Measurements from ENCODE around the gene RXRB. TPM values are rescaled to one million over a fixed set of nuclear protein-coding genes. Genes with fewer than 3 reads are reported as not detected.

The RXRB gene
- total RNA-seq, 1 experiment from 2014 or later = 32.5 TPM

DNA sequence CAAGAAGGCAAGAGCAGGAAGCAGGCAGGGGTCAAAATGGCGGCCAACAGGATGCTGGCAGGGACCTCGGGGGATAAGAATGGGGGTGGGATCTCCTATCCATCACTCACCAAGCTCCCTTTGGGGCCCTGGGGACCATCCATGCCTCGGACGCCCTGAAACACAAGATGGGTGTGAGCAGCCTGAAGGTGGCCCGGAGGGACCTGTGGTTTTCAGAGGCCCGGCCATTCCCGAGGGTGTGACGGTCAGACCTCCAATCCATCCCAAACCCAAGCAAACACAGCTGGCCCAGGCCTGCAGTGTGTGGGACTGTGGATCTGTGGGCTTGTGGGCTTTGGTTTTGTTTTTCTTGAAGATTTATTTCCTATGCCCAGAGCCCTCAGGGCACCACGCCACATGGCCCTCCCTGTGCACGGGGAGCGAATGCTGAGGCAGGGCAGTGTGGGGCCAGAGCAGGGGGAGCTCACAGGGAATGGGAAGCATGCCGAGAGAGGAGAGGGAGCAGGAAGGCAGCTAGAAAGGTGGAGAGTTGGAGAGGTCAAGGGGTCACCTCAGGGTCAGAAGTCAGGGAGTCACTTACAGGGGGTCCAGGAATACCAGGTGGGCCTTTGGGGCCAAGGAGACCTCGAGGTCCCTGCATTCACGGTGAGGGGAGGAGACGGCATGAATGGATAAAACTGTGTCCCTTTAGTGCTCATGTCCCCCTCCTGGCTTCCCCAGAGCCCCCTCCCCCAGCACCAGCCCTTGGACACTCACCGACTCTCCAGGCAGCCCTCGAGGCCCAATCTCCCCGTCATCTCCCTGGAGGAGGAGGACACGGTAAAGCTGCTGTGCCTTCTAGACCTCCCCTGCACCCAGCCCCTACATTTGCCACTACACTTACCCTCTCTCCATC lies 22.7 kb downstream of the RXRB start:
- no peak for DNase-seq (ENCODE audit: low read depth)

DNA sequence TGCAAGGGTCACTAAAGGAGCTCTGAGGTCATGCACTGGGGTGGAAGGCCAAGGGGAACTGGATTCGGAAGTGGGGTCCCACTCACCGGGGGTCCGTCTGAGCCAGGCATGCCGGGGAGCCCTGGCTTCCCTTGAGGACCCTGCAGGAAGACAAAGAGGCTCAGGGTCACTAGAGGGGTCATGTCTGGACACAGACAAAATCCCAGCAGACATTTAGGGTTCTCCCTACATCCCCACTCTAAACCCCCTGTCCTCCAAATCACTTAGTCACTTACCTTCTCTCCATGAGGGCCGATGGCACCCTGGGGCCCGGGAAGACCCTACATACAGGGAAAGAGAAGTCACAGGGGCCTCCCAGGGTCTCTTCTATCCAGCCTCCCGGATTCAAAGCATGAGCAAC lies 23.6 kb downstream of the RXRB start:
- DNase-seq (ENCODE audit: low read depth) = no peak

DNA sequence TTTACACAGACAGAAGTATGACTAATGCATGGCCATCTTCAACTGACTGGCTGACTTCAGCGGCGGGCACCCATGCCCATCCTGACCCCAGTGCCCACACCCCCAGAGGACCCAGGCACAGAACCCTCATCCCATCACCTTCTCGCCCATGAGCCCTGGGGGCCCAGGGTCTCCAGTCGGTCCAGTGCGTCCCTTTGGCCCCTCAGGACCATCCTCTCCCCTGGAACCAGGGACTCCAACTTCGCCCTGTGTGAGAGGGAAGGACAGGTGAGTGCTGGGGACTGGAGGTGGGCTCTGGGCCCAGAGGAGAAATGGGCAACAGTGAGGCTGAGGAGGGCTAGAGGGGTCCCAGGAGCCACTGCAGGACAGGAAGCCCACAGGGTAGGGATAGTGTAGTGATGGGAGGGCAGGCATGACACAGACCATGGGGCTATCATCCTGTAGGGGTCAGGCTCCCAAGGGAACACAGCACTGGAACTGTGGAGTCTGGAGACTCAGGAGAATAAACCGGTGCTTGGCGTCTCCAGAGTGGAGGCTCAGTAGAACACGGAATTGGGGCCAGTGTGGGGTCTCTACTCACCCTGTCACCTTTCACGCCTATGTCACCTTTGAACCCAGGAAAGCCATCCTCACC lies 24.9 kb downstream of the RXRB start:
- DNase-seq (ENCODE audit: low read depth) = no peak

DNA sequence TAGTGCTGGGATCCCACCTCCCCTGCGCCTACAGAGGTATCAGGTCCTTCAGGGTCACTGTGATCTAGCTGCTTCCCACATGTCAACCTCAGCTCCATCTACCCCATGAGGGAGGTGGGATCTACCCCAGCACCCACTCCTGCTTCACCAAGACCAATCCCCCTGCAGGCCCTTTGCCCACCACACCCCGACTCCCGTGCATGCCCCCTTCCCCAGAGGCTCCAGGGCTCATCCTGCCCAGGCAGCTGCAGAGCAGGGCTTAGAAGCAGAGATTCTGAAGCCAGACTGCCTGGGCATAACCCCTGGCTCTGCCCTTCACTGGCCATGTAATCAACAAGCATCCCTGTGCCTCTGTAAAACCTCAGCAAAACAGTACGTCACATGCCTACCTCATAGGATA lies 25.7 kb downstream of the RXRB start:
- DNase-seq (ENCODE audit: low read depth) = no peak

DNA sequence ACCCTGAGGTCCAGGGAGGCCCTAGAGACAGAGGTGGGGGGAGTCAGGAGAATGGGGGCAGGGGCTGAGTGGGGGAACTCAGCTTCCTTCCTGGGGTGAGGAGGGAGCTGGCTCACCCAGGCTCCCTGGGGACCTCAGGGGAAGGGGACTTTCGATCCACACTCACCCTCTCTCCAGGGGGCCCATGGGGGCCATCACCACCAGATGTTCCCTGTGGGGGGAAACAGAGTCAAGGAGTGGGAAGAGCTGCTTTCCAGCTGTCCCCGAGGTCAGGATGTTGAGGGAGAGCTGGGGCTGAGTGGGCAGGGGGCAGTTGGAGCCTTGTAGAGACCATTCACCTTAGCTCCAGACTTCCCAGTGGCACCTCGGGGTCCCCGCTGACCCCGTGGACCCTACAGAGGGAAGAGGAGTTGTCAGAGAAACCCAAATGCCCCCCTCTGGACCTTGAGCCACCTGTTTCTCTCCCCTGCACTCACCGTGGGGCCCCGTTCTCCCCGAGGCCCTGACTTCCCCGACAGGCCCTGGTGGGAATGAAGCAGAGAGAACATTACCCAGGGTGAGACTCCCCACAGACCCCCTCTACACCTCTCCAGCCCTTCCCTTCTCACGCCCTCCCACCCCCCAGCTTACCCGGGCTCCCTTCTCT lies 26.8 kb downstream of the RXRB start:
- DNase-seq (ENCODE audit: low read depth) = no peak

DNA sequence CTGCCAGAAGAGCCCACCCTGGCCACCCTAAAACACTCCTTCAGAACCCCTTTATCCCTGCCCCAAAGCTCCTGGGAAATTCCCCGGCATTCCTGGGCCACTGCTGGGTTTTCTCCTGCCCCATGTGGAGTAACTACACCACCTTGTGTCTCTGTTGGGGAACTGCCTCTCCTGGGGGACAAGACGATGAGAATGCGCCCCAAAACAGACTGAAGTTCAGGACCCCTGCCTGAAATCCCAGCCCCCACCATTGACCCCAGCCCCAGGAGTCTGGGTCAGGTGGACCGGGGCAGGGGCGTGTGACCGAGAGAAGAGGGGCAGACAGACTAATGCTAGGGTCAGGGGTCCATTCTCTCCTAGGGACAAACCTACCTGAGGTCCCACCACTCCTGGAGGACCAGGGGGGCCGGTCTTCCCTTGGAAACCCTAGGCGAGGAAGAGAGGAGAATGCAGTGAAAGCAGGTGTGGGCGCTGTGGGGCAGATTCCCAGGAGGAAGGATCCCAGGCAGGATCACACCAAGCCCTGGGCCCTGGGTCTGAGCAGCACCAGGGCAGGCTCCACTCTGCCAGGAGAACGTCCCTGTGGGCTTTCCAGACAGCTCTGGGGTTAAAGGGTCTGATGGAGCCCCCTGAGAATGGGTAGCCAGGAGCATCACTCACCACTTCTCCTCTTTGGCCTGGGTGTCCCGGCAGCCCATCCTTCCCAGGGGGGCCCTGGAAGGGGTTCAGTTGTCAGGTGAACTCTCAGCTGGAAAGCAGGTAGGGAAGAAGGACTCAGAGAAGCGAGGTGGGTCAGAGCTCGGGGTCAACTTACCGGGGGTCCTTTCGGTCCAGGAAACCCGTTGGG lies 27.6 kb downstream of the RXRB start:
- no peak for DNase-seq (ENCODE audit: low read depth)

DNA sequence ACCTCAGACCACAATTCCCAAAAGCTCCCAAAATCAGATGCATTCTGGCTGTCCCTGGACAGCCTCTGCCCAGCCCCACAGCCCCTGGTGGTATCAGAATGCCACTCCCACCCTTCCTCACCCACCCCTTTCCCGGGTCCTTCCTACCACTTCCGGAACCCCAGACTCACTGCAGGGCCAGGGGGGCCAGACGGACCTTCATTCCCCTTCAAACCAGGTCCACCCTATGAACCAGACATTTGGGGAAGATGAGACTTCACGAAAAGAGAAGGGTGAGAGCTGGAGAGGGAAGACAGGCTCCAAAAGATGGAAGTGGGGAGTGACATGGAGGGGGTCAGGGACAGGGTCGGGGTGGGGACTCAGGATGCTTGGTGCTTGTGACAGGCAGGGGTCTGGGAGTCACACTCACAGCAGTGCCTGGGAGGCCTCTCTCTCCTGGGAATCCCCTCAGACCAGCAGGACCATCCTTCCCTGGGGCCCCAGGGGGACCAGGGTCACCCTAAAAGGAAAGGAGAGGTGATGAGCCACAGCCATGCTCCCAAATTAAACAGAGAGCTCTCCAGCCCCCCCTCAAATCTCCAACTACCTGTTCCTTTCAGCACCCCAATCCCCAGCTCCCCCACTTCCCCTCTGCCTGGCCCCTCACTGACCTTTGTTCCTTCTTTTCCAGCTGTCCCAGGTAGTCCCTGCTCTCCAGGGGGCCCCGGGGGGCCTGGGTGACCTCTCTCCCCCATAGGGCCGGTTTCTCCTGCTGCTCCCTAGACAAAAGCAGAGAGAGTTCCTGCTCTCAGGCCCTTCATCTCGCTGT lies 28.4 kb downstream of the RXRB start:
- no peak for DNase-seq (ENCODE audit: low read depth)

DNA sequence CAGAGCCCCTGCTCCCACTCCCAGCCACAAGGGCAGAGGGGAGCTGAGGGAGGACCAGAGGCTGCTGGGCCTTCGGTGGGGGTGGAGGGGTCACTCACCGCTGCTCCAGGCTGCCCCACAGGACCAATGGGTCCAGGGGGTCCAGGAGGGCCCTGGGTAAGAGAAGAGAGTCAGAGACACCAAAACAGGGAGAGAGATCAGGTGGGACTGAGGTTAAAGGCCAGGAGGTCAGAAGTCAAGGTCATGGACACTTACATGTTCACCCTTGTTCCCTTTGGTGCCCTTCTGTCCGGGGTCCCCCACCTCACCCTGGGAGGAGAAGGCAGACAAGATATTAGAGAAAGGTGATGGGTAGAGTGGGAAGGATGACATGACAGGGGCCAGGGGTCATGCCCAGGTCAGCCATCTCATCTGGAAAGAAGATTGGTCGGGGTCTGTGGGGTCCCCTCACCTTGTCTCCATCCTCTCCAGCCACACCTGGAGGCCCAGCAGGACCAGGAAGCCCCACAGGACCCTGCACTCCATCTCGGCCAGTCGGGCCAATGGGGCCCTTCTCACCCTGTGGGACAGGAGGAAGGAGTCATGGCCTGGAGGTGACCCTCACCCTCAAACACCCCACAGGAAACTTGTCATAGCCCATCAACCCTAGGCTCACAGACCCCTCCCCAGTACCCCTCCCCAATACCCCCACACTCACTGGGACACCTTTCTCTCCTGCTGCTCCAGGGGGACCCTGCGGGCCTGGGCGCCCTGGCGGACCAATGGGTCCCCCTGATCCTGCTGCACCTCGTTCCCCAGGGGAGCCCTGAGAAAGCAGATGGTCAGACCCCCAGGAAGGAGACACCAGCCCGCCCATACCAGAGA lies 29.2 kb downstream of the RXRB start:
- DNase-seq (ENCODE audit: low read depth) = no peak

DNA sequence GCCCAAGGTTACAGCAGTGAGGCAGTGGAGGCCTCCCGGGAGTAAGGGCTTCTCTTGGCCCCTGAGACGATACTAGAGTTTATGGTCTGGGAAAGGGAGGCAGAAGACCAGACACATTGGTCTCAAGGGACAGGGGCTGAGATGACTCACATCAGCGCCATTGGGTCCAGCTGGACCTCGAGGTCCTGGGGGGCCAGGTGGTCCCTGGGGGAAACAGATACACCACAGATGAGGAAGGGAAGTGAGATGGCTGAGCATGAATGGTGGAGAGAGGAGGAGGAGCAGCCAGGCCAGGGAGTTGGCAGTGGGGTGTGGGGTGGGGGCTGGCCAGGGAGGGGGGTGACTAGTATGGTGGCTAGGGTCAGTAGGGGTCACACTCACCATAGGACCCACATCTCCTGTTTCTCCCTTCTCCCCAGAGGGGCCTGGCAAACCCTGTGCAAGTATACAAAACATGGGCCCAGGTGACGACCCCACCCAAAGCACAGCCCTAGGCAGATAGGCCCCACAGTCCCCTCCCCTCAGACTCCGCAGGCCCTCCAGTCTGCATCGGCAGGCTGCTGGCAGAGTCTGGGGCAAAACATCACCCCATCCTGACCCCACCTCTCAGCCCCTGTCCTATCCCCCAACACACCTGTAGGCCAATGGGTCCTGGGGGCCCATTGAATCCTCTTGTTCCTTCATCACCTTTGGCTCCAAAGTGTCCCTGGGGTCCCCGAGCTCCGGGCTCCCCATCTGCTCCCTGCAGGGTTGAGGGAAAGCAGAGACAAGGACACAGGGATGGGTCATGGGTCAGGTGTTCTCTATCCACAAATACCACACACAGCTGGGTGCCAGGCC lies 30.1 kb downstream of the RXRB start:
- DNase-seq (ENCODE audit: low read depth) = no peak

DNA sequence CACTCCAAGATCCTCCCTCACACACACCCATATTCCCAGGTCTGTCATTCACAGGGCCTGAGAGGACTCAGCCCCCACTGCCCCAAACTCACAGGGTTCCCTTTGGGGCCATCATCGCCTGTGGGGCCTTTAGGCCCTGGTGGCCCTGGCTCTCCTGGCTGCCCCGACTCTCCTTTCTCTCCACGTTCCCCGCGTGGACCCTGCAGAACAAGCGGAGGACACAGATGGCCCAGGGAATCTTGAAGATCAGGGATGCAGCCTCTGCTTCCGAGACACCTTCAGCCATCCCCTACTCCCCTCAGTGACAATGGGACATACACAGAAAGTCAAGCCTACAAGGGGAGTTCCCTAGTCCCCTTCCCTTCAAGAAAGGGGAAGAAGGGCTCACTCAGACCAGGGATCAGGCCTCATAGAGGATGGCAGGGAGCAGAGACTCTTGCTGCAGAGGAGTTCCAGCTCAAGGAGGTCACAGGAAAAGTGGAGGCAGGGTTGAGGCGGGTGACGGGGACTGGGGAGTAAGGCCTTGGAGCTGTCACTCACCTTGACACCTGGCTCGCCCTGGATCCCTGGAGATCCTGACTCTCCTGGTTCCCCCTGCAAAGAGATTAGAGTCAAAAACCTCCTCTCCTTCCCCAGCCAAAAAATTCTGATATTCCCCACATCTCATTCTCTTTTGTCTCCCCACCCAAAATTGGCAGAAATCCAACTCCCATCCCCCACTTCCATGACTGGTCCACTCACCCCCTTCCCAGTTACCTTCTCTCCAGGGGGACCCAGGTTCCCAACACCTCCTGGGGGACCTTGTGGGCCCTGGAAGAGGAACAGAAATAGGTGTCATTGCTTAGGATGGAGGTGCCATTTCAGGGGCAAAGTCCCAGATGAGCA lies 30.9 kb downstream of the RXRB start:
- no peak for DNase-seq (ENCODE audit: low read depth)

DNA sequence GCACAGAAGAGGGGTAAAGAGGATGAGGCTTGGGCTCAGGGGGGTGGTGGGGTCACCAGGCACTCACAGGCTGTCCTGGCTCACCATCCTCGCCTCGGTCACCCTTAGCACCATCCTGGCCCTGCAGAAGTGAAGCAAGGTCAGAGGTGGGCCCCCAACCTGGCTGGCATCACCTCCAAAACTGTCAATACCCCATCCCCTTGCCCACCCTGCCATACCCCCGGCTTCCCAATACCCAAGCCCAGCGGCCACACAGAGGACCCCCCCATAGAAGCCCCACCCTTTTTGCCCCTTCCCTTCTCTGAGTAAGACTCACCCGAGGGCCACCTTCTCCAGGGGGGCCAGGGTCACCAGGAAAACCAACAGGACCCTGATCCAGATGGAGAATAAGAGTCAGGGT lies 31.8 kb downstream of the RXRB start:
- no peak for DNase-seq (ENCODE audit: low read depth)

DNA sequence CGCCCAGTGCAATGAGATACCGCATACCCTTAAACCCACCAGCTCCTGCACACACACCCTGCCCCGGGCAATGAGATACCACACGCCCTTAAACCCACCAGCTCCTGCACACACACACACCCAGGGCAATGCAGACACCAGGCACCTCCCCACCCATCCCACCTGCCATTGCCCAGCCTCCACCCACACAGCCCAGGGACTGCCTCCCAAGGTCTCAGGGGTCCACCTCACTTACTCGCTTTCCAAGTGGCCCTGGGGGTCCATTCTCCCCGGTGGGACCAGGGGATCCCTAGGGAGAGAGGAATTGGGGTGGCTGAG lies 32.2 kb downstream of the RXRB start:
- no peak for DNase-seq (ENCODE audit: low read depth)

DNA sequence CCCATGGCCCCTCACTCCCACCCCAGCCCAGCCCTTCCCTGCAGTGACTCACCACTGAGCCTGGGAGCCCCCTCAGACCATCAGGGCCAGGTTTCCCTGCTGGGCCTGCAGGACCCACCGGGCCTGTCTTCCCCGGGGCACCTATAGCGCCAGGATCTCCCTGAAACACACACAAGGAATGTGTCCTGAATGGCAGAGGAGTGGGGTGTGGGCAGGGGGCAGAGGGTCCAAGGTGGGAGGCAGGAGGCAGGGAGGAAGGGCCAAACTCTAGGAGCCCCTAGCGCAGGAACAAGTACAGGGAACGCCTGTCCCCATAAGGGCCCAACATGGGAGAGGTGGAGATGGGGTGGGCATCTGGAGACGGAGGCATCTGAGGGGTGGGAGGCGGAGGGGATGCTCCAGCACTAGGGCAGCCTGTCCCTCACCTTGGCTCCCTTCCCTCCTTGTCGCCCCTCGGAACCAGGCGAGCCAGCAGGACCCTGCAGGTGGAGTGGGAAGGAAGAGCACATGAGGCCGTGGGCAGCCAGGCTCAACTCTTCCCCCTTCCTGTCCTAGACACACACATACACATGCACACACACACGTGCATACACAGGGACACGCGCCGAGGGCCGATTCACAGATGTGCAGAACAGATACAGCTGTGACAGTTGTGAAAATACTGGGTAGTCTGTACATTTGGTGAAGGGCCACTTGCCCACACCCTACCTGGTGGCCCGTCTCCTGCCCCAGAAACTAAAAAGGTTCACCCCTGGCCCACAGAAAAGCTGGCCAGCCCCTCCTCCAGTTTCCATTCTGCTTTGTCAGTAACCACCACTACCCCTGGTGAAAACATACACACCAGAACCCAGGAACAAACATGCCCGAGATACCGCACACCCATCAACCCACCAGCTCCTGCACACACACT lies 32.8 kb downstream of the RXRB start:
- DNase-seq (ENCODE audit: low read depth) = no peak

DNA sequence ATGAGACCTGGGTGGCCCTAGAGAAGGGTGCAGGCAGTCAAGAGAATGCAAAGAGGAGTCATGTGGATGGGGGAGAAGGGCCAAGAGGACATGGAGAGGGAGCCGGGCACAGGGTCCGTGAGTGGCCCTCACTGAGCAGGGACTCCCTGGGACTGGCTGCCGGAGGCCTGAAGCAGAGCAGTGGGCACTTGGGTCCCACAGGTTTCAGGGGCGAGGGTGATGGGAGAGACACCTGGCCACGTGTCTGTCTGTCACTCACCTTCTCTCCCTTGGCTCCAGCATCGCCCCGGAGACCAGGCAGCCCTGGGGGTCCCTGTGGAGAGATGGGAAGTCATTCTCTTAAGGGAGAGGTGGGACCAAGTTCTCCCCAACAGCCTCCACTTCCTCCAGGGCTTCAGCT lies 33.7 kb downstream of the RXRB start:
- no peak for DNase-seq (ENCODE audit: low read depth)

DNA sequence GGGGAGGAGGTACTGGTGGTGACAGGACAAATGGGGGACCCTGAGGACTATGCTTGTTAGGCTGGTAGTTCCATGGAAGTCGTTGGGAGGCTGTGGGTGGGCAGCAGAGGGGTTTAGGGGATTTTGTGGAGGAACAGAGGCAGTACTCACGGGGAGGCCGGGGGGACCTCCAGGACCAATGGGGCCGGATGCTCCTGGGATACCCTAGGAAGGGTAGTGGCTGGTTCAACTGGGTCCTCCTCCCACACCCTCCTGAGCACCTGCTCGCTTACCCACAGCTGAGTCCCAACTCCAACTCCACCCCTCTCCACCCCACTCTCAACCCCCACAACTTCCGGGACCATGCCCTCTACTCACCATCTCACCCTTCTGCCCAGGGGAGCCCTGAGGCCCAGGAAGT lies 34.1 kb downstream of the RXRB start:
- DNase-seq (ENCODE audit: low read depth) = no peak

DNA sequence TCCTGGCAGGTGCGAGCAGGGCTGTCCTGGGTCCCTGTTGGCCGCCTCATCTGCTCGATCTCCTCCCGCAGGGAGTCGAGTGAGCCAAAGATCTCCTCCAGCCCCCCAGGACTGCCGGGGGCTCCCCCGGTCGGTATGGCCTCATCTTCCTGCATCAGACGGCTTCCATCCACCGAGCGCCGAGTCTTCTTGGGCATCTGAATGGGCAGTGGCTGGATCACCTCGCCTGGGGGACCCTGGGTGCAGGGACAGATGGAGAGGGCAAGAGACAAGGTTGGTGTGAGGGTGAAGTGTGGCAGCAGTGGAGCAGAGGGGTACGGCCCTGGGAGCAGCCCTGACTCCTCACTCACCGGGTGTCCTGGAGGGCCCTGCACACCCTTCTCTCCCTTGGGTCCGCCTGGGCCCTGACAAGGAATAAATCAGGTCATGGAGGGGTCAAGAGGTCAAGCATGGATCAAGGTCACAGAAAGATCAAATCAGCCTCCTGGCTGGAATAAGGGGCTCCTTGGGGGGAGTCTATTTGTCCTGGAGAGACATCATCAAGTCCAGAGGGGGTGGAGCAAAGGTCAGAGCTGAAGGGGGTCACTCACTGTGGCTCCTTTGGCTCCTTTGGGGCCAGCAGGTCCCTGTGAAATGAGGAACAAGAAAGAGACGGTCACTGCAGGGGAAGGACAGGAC lies 34.7 kb downstream of the RXRB start:
- no peak for DNase-seq (ENCODE audit: low read depth)

Measured in HT1080 (cell line).